GM12891 (cell line): ENCODE data around the gene DNER.

Experiments
- PAX5 ChIP-seq: IDR thresholded peaks from 2 replicates; pipeline ENCODE4 v1.6.1; 2011; ENCODE audit warnings: low read length, moderate library complexity, mild to moderate bottlenecking; ENCODE audit not compliant: insufficient read depth, severe bottlenecking
- POLR2A ChIP-seq: IDR thresholded peaks from 2 replicates; pipeline ENCODE4 v1.6.1; 2011; ENCODE audit warnings: low read depth, low read length, control low read depth
- POLR2AphosphoS5 ChIP-seq: IDR thresholded peaks from 2 replicates; pipeline ENCODE4 v1.6.1; 2011; ENCODE audit warnings: low read depth, low read length, control low read depth
- POU2F2 ChIP-seq: IDR thresholded peaks from 2 replicates; pipeline ENCODE4 v1.6.1; 2011; ENCODE audit warnings: low read depth, mild to moderate bottlenecking, control low read depth, low read length, moderate library complexity
- SPI1 ChIP-seq: IDR thresholded peaks from 2 replicates; pipeline ENCODE4 v1.6.1; 2011; ENCODE audit warnings: low read depth, low read length, control low read depth
- TAF1 ChIP-seq: IDR thresholded peaks from 2 replicates; pipeline ENCODE4 v1.6.1; 2011; ENCODE audit warnings: low read depth, low read length, control low read depth

- TF ChIP-seq SPI1 (no peak), POLR2A (no peak), TAF1 (no peak), POLR2AphosphoS5 (no peak), POU2F2 (no peak), PAX5 (no peak)
Measured at GRCh38 chr2:229408356-229408755, 306.0 kb downstream of the DNER start.
